GM12873 (cell line): ENCODE data around the gene RHD.

Source experiments
- CTCF ChIP-seq: IDR thresholded peaks from 2 replicates; pipeline ENCODE4 v1.5.1; 2012; ENCODE audit warnings: low read depth, mild to moderate bottlenecking, moderate library complexity, low read length, control low read depth; ENCODE audit not compliant: insufficient read depth; ENCODE audit errors: missing control alignments

Gene RHD

GRCh38 chr1:25247829-25248754 lies 24.2 kb upstream of the RHD start:
- TF ChIP-seq CTCF: peak; percentile 41

GRCh38 chr1:25253911-25254310 lies 18.4 kb upstream of the RHD start:
- no peak for TF ChIP-seq CTCF

GRCh38 chr1:25255706-25256577 lies 16.4 kb upstream of the RHD start:
- TF ChIP-seq CTCF: no peak

GRCh38 chr1:25256578-25256965 lies 15.7 kb upstream of the RHD start:
- TF ChIP-seq CTCF: no peak

GRCh38 chr1:25257196-25257595 lies 15.1 kb upstream of the RHD start:
- TF ChIP-seq CTCF: no peak

GRCh38 chr1:25336922-25337354 lies 64.6 kb downstream of the RHD start:
- peak; percentile 22 for TF ChIP-seq CTCF
